Endothelial cell of umbilical vein (primary cell): ENCODE data around the gene MYBPC1. TPM values are rescaled to one million over a fixed set of nuclear protein-coding genes. Genes with fewer than 3 reads are reported as not detected.

Experiments
- BruUV-seq: library from RNA; stranded (reverse); fragments of 400-500 nt; replicated peaks from 2 replicates; lab custom pipeline; 2021; lab: Mats Ljungman, UMichigan
- CTCF ChIA-PET: fragments of 300-600, 350-600 bp; sonication (Branson Sonifier 250); formaldehyde crosslinking; loops from one replicate; lab custom pipeline; 2021; ENCODE audit warnings: antibody characterized with exemption, inconsistent platforms; lab: Charles Lee
- POLR2A ChIA-PET: fragments of 300-600, 350-600 bp; sonication (Branson Sonifier 250); formaldehyde crosslinking; loops from one replicate; lab custom pipeline; 2021; ENCODE audit warnings: antibody characterized with exemption, inconsistent platforms; lab: Charles Lee
- DNase-seq: peaks from one replicate; pipeline ENCODE4 v3.0.0-alpha.2; 2011; ENCODE audit warnings: low read depth, low spot score
- FAIRE-seq: peaks from 2 replicates; lab custom pipeline; 2011; peaks lifted over from hg19 to GRCh38; lab: Jason Lieb, UNC
- H2AFZ ChIP-seq: 2 replicates; pipeline ENCODE4 v1.6.0; 2012; ENCODE audit warnings: low read depth, low read length, control low read depth, inconsistent platforms
- H3K27ac ChIP-seq: 2 replicates; pipeline ENCODE4 v1.5.1; 2011; ENCODE audit warnings: low read depth, mild to moderate bottlenecking, control low read depth, low read length, moderate library complexity; ENCODE audit not compliant: insufficient read depth
- H3K27me3 ChIP-seq, 2 experiments: 2 replicates each; pipeline versions ENCODE4 v1.6.0 to v1.6.1; 2011; ENCODE audit warnings: low read length in 2 of 2, mixed read lengths in 1 of 2; ENCODE audit not compliant: control insufficient read depth in 2 of 2, insufficient read depth in 2 of 2
- H3K36me3 ChIP-seq, 2 experiments: 2 replicates in 1 of 2; 3 replicates in 1 of 2; pipeline ENCODE4 v1.5.1; 2011; ENCODE audit warnings: low read length in 2 of 2, mild to moderate bottlenecking in 1 of 2, moderate library complexity in 1 of 2; ENCODE audit not compliant: control insufficient read depth in 2 of 2, insufficient read depth in 2 of 2; ENCODE audit errors: extremely low read depth in 1 of 2
- H3K4me1 ChIP-seq: 3 replicates; pipeline ENCODE4 v1.5.1; 2011; ENCODE audit warnings: mild to moderate bottlenecking, low read length; ENCODE audit not compliant: control insufficient read depth, insufficient read depth; ENCODE audit errors: extremely low read depth
- H3K4me2 ChIP-seq: 2 replicates; pipeline ENCODE4 v1.6.1; 2011; ENCODE audit warnings: low read length, control low read depth, mixed read lengths; ENCODE audit not compliant: insufficient read depth
- H3K4me3 ChIP-seq, 3 experiments: fragments of 200-600 bp in 1 of 3; sonication (generic), shearing (Covaris generic) in 1 of 3; replicated peaks in 1 of 3; 2 replicates each; pipeline ENCODE4 v1.5.1; 2011 to 2016; ENCODE audit warnings: control low read depth in 3 of 3, low read length in 3 of 3, mild to moderate bottlenecking in 2 of 3, inconsistent platforms in 1 of 3, low read depth in 1 of 3, moderate library complexity in 1 of 3; ENCODE audit not compliant: insufficient read depth in 1 of 3
- H3K79me2 ChIP-seq: 2 replicates; pipeline ENCODE4 v1.6.0; 2012; ENCODE audit warnings: low read length, inconsistent platforms; ENCODE audit not compliant: control insufficient read depth, insufficient read depth
- H3K9ac ChIP-seq: replicated peaks from 2 replicates; pipeline ENCODE3; 2011; ENCODE audit warnings: low read length, control low read depth; ENCODE audit not compliant: insufficient read depth; ENCODE audit errors: extremely low read depth
- H3K9me1 ChIP-seq: replicated peaks from 3 replicates; pipeline ENCODE4 v1.6.0; 2011; ENCODE audit warnings: mild to moderate bottlenecking, low read length; ENCODE audit not compliant: control insufficient read depth, insufficient read depth; ENCODE audit errors: extremely low read depth
- H3K9me3 ChIP-seq: replicated peaks from 2 replicates; pipeline ENCODE4 v1.5.1; 2012; ENCODE audit warnings: low read length, inconsistent platforms; ENCODE audit not compliant: control insufficient read depth, insufficient read depth
- H4K20me1 ChIP-seq: replicated peaks from 2 replicates; pipeline ENCODE3; 2011; ENCODE audit warnings: mild to moderate bottlenecking, low read length; ENCODE audit not compliant: control insufficient read depth, insufficient read depth; ENCODE audit errors: extremely low read depth
- EZH2 ChIP-seq: IDR thresholded peaks from 2 replicates; pipeline ENCODE4 v1.6.1; 2012; ENCODE audit warnings: borderline replicate concordance, low read depth, mild to moderate bottlenecking, moderate library complexity, low read length, inconsistent platforms; ENCODE audit not compliant: severe bottlenecking
- FOS ChIP-seq: IDR thresholded peaks from 2 replicates; pipeline ENCODE4 v1.6.1; 2011; ENCODE audit warnings: mild to moderate bottlenecking, low read length, moderate library complexity, borderline replicate concordance; ENCODE audit not compliant: insufficient read depth
- GATA2 ChIP-seq: IDR thresholded peaks from 2 replicates; pipeline ENCODE4 v1.7.0; 2011; ENCODE audit warnings: low read depth, mild to moderate bottlenecking, moderate library complexity, mixed read lengths, low read length; ENCODE audit not compliant: insufficient read length, insufficient read depth
- JUN ChIP-seq: IDR thresholded peaks from 2 replicates; pipeline ENCODE4 v1.6.1; 2011; ENCODE audit warnings: borderline replicate concordance, low read depth; ENCODE audit not compliant: insufficient read length, insufficient read depth
- MYC ChIP-seq: IDR thresholded peaks from one replicate; pipeline ENCODE4 v1.6.1; 2011; ENCODE audit warnings: mild to moderate bottlenecking, low read depth, low read length
- POLR2A ChIP-seq: IDR thresholded peaks from 2 replicates; pipeline ENCODE4 v1.6.1; 2012; ENCODE audit warnings: low read depth, mild to moderate bottlenecking, control low read depth, low read length
- POLR2AphosphoS5 ChIP-seq: IDR thresholded peaks from 2 replicates; pipeline ENCODE4 v1.6.1; 2012; ENCODE audit warnings: low read depth, mild to moderate bottlenecking, control low read depth, low read length, moderate library complexity; ENCODE audit not compliant: insufficient read depth
- dilution Hi-C: fragments of 300-500 bp; cut with MboI; formaldehyde crosslinking; loops from one replicate; pipeline ENCODE4 v1.15.0; 2019; ENCODE audit warnings: low sequenced_read_pairs; ENCODE audit not compliant: extremely low pct_ligation_motif_present
- intact Hi-C: fragments of 100-400 bp; cut with micrococcal nuclease; formaldehyde crosslinking; loops from one replicate; pipeline ENCODE4 v1.10.0; 2022
- polyA plus RNA-seq, 4 experiments: library from polyadenylated mRNA; depleted of rRNA in 3 of 4; stranded (reverse) in 3 of 4; unstranded in 1 of 4; fragments of >200 nt; gene quantifications; 2 replicates each; pipeline versions ENCODE4 v1.2.1 to v1.2.3, GENCODE V29; 2011 to 2012; ENCODE audit warnings: missing spikeins in 1 of 4
- total RNA-seq: library from RNA; stranded (reverse); gene quantifications from 2 replicates; pipeline ENCODE4 v1.2.3, GENCODE V29; 2021
- TF ChIP-seq, protein P1 (sequence below), 2 donors: IDR thresholded peaks; 1 replicate in 1 of 2; 2 replicates in 1 of 2; pipeline ENCODE4 v1.5.1; 2011; ENCODE audit warnings: low read length in 2 of 2, mild to moderate bottlenecking in 2 of 2, moderate library complexity in 2 of 2, control low read depth in 1 of 2, inconsistent platforms in 1 of 2, low read depth in 1 of 2; ENCODE audit not compliant: insufficient read depth in 1 of 2; ENCODE audit errors: extremely low read depth in 1 of 2
- TF ChIP-seq, protein P2 (sequence below): IDR thresholded peaks from 2 replicates; pipeline ENCODE4 v1.6.1; 2011; ENCODE audit not compliant: insufficient read depth, insufficient read length

The MYBPC1 gene
- total and polyA plus RNA-seq, 2 donors (not counting 3 experiments of a cell fraction or from before 2014, with no cell fraction given): not detected

DNA sequence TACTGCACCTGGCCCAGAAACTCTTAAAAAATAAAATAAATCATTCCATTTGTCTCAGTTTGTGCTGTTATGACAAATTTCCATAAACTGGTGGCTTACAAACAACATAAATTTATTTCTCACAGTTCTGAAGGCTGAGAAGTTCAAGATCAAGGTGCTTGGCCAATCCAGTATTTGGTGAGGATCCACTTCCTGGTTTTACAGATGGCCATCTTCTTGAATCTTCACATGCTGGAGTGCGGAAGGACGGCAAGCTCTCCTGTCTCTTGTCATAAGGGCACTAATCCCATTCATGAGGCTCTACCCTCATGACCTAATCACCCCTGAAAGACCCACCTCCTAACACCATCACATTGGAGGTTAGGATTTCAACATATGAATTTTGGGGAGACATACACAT lies 29.9 kb upstream of the MYBPC1 start:
- H3K27me3 ChIP-seq: peaks cover 0 to 2% of the 10 kb centered on the region in 2 experiments
- H2AFZ ChIP-seq: no peak overlapping the region
- no peaks in the 10 kb centered on the region for H4K20me1 ChIP-seq
- H3K36me3 ChIP-seq: no peaks in the 10 kb centered on the region
- H3K4me3 ChIP-seq: no peak overlapping the region
- intact Hi-C loops: no loop called here
- H3K9ac ChIP-seq: no peak overlapping the region
- no peaks in the 10 kb centered on the region for H3K9me3 ChIP-seq
- H3K4me2 ChIP-seq: no peak overlapping the region
- H3K79me2 ChIP-seq: no peaks in the 10 kb centered on the region
- CTCF ChIA-PET: no interaction called here
- POLR2A ChIA-PET: no interaction called here
- TF ChIP-seq, protein P1, sequence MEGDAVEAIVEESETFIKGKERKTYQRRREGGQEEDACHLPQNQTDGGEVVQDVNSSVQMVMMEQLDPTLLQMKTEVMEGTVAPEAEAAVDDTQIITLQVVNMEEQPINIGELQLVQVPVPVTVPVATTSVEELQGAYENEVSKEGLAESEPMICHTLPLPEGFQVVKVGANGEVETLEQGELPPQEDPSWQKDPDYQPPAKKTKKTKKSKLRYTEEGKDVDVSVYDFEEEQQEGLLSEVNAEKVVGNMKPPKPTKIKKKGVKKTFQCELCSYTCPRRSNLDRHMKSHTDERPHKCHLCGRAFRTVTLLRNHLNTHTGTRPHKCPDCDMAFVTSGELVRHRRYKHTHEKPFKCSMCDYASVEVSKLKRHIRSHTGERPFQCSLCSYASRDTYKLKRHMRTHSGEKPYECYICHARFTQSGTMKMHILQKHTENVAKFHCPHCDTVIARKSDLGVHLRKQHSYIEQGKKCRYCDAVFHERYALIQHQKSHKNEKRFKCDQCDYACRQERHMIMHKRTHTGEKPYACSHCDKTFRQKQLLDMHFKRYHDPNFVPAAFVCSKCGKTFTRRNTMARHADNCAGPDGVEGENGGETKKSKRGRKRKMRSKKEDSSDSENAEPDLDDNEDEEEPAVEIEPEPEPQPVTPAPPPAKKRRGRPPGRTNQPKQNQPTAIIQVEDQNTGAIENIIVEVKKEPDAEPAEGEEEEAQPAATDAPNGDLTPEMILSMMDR (IDR thresholded peaks at IDR 0.05; ENCODE audit: extremely low read depth in 1 of 2, insufficient read depth in 1 of 2, low read depth in 1 of 2, low read length in 2 of 2): no peak
- TF ChIP-seq POLR2AphosphoS5 (no peak), JUN (no peak), POLR2A (no peak), FOS (no peak)
- no peak for FAIRE-seq
- H3K4me1 ChIP-seq: no peaks in the 10 kb centered on the region
- H3K9me1 ChIP-seq: no peaks in the 10 kb centered on the region
- DNase-seq: no peak
- no peak overlapping the region for H3K27ac ChIP-seq
- dilution Hi-C loops: no loop called here
- BruUV-seq: no TSS peak

DNA sequence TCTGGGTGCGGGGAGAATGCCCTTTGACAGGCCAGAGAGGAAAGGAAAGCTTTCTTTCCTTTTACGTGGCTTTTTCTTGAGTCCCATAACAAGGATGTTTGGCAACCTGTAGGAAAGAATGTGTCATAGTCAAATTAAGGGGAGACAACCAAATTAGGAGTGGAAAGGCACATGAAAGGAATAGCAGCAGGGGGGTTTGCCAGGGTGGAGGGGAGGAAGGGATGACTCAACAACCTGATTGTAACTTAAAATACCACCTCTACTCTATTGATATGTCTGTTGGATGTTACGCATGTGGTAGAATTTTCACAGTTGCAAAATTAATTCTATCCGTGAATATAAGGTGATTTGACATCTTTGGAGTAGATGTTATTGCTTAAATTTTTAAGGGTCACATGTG lies 28.5 kb upstream of the MYBPC1 start:
- dilution Hi-C loops (no loop called here), intact Hi-C loops (no loop called here)
- H3K9me1 ChIP-seq: no peaks in the 10 kb centered on the region
- no peak overlapping the region for H3K9ac ChIP-seq
- H3K9me3 ChIP-seq: no peaks in the 10 kb centered on the region
- CTCF ChIA-PET: interaction anchor here (1.0 kb wide), 1 partner anchor 12 kb away, joined by 3 read pairs; no protein-coding TSS in a partner anchor
- peaks cover 0 to 2% of the 10 kb centered on the region in 2 experiments for H3K27me3 ChIP-seq
- TF ChIP-seq GATA2 (no peak), FOS (no peak), POLR2AphosphoS5 (no peak), MYC (no peak), EZH2 (no peak), POLR2A (no peak), JUN (no peak)
- TF ChIP-seq, protein P2, sequence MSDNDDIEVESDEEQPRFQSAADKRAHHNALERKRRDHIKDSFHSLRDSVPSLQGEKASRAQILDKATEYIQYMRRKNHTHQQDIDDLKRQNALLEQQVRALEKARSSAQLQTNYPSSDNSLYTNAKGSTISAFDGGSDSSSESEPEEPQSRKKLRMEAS: no peak
- TF ChIP-seq, protein P1 (IDR thresholded peaks at IDR 0.05; ENCODE audit: extremely low read depth in 1 of 2, insufficient read depth in 1 of 2, low read depth in 1 of 2, low read length in 2 of 2): no peak
- no peak overlapping the region for H2AFZ ChIP-seq
- no peak overlapping the region for H3K4me3 ChIP-seq
- POLR2A ChIA-PET: no interaction called here
- no peak overlapping the region for H3K27ac ChIP-seq
- H3K4me2 ChIP-seq: no peak overlapping the region
- BruUV-seq: no TSS peak
- no peak for FAIRE-seq
- no peaks in the 10 kb centered on the region for H3K79me2 ChIP-seq
- DNase-seq: no peak
- H4K20me1 ChIP-seq: no peaks in the 10 kb centered on the region
- H3K36me3 ChIP-seq: no peaks in the 10 kb centered on the region
- H3K4me1 ChIP-seq: no peaks in the 10 kb centered on the region
